ENCODE data around the gene CSRNP2. TPM values are rescaled to one million over a fixed set of nuclear protein-coding genes. Genes with fewer than 3 reads are reported as not detected.

CSRNP2 gene
- total and polyA plus RNA-seq, 2 of the 13 experiments (the other 11 are each of a cell fraction or from before 2014, with no cell fraction given): 4.8 to 7.3 TPM

DNA sequence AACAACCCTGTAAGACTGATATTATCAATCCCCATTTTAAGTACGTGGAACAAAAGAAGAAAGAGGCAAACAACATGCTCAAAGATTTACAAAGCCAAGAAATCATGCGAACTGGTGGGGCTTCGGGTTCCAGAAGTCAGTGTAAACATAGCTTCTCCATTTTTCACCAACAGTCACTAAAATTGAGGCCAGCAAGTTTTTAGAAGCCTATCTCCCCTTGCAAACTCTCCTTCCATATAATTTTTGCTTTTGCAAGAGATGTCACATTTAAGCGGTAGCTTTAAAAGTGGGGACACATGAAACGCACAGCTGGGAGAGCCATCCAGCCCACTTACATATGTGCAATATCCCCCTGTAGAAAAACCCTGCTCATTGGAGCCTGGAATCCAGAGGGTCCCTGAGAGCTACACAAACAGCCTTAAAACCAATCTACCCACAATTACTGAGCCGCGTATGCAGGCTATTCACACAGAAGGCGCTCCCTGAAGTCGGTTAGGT, 58.0 kb downstream of the CSRNP2 start (continued):
- TF ChIP-seq ZNF407 (CRISPR knock-in tag; IDR thresholded peaks at IDR 0.05; ENCODE audit: not compliant biosample characterization) (no peak), TEAD3 (CRISPR knock-in tag; optimal IDR thresholded peaks at IDR 0.05; ENCODE audit: borderline replicate concordance) (peak; percentile 8), SIX4 (CRISPR knock-in tag; IDR thresholded peaks at IDR 0.05) (0 out of 2 replicates have a peak, but pooled peaks have one; percentile 37), NCOR1 (IDR thresholded peaks at IDR 0.05; ENCODE audit: borderline replicate concordance, low read length) (peak; percentile 7; the same call in 1 of the 2 replicates), HMG20A (CRISPR knock-in tag; IDR thresholded peaks at IDR 0.05; ENCODE audit: borderline replicate concordance) (peak; percentile 29; the same call in 1 of the 2 replicates), KDM5A (IDR thresholded peaks at IDR 0.05; ENCODE audit: borderline replicate concordance, low read length) (peak; percentile 53; the same call in 1 of the 2 replicates), ZNF180 (CRISPR knock-in tag; IDR thresholded peaks at IDR 0.05; ENCODE audit: borderline replicate concordance, low read depth) (no peak), ZEB1 (IDR thresholded peaks at IDR 0.05; ENCODE audit: insufficient replicate concordance, low read depth) (peak; percentile 30), ZNF670 (CRISPR knock-in tag; IDR thresholded peaks at IDR 0.05; ENCODE audit: borderline replicate concordance) (0 out of 2 replicates have a peak, but pooled peaks have one; percentile 19), FOXP1 (IDR thresholded peaks at IDR 0.05) (no peak), FOXP1 (CRISPR knock-in tag; IDR thresholded peaks at IDR 0.05) (no peak), POLR2G (IDR thresholded peaks at IDR 0.05; ENCODE audit: low read depth, low read length) (no peak), ZNF841 (CRISPR knock-in tag; IDR thresholded peaks at IDR 0.05; ENCODE audit: borderline replicate concordance) (0 out of 2 replicates have a peak, but pooled peaks have one; percentile 51), ZNF335 (CRISPR knock-in tag; IDR thresholded peaks at IDR 0.05) (peak; percentile 5; the same call in 1 of the 2 replicates), NR1H2 (CRISPR knock-in tag; IDR thresholded peaks at IDR 0.05; ENCODE audit: borderline replicate concordance, low read depth) (no peak), EP300 (IDR thresholded peaks at IDR 0.05; ENCODE audit: low read depth in 2 of 2, low read length in 2 of 2) (no peak), EP300 (CRISPR knock-in tag; IDR thresholded peaks at IDR 0.05; ENCODE audit: borderline replicate concordance) (no peak), ZNF597 (CRISPR knock-in tag; IDR thresholded peaks at IDR 0.05) (no peak)
- TF ChIP-seq, protein P1, sequence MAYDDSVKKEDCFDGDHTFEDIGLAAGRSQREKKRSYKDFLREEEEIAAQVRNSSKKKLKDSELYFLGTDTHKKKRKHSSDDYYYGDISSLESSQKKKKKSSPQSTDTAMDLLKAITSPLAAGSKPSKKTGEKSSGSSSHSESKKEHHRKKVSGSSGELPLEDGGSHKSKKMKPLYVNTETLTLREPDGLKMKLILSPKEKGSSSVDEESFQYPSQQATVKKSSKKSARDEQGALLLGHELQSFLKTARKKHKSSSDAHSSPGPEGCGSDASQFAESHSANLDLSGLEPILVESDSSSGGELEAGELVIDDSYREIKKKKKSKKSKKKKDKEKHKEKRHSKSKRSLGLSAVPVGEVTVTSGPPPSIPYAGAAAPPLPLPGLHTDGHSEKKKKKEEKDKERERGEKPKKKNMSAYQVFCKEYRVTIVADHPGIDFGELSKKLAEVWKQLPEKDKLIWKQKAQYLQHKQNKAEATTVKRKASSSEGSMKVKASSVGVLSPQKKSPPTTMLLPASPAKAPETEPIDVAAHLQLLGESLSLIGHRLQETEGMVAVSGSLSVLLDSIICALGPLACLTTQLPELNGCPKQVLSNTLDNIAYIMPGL (CRISPR knock-in tag; IDR thresholded peaks at IDR 0.05; ENCODE audit: borderline replicate concordance in 1 of 2, low read depth in 1 of 2): 0 out of 4 replicates have a peak, but pooled peaks of 1 of the 2 experiments have one; percentile 15

Data from HepG2 (cell line).